ENCODE data around the gene SUMO4. TPM values are rescaled to one million over a fixed set of nuclear protein-coding genes. Genes with fewer than 3 reads are reported as not detected.
A peak's percentile ranks its signal among the peaks of the same experiment; 100 is the strongest.

The SUMO4 gene
- total RNA-seq, 2 experiments from 2014 or later, result 10.1 TPM

DNA sequence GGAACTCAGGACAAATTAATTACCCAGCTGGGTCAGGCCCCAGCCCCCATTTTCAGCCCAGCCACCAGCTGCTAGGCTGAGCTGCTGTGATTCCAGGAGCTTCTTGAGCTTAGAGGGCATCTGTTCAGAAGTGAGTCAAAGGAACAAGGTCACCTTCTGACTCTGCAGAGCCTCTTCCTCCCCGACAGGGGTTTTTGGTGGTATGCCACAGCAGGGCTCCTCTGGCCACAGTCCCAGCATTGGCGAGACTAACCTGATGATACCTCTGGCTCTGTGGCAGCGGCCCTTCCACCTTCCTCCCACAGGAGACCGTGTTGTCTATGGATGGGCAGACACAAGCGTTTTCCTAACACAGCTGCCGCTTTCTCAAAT is 45.0 kb downstream of the SUMO4 start:
- peaks cover 7% of the 10 kb centered on the region for H3K4me1 Mint-ChIP-seq (ENCODE audit: low read depth)
- no peaks in the 10 kb centered on the region for H3K27me3 Mint-ChIP-seq (ENCODE audit: low read depth)
- CTCF ChIA-PET, result interaction anchor here (0.9 to 4.9 kb wide), 3 partner anchors 13 to 418 kb away, joined by 3 to 29 read pairs (median 13); no protein-coding TSS in a partner anchor
- no peak overlapping the region for H3K4me3 Mint-ChIP-seq
- no peaks in the 10 kb centered on the region for H3K9me3 Mint-ChIP-seq (ENCODE audit: insufficient read depth)
- POLR2A ChIA-PET, result interaction anchor here (0.7 to 1.3 kb wide), 2 partner anchors 10 to 89 kb away, joined by 3 read pairs; no protein-coding TSS in a partner anchor
- no peak for DNase-seq
- H3K27ac Mint-ChIP-seq, result no peak overlapping the region
- peak; percentile 15 for ATAC-seq
- no peaks in the 10 kb centered on the region for H3K36me3 Mint-ChIP-seq (ENCODE audit: low read depth)

DNA sequence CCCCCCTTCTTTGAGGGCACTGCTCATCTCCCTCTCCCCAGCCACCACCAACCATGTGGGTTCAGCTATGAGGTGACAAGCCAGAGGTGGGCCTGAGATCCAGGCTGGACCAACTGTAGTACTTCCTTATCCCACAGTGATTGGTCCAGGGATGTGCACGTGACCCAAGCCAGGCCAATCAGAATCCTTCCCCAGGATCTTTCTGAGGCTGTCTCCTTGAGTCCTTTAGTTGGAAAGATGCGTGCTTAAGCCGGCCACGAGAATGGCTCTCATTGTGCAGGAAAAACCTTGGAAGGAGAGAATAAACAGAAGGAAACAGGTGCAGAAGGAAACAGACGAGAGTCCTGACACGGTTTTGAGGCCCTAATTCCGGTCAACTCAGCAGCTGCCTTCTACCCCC is 45.5 kb downstream of the SUMO4 start:
- DNase-seq, result no peak
- Mint-ChIP-seq H3K36me3 (ENCODE audit: low read depth) (no peaks in the 10 kb centered on the region), H3K27me3 (ENCODE audit: low read depth) (no peaks in the 10 kb centered on the region), H3K9me3 (ENCODE audit: insufficient read depth) (no peaks in the 10 kb centered on the region), H3K4me3 (no peak overlapping the region), H3K4me1 (ENCODE audit: low read depth) (peaks cover 10% of the 10 kb centered on the region), H3K27ac (no peak overlapping the region)
- ATAC-seq, result no peak
- ChIA-PET CTCF (interaction anchor here (0.9 to 4.9 kb wide), 4 partner anchors 12 to 419 kb away, joined by 3 to 29 read pairs (median 9); no protein-coding TSS in a partner anchor), POLR2A (interaction anchor here (0.6 to 1.3 kb wide), 4 partner anchors 10 to 233 kb away, joined by 3 read pairs; no protein-coding TSS in a partner anchor)

DNA sequence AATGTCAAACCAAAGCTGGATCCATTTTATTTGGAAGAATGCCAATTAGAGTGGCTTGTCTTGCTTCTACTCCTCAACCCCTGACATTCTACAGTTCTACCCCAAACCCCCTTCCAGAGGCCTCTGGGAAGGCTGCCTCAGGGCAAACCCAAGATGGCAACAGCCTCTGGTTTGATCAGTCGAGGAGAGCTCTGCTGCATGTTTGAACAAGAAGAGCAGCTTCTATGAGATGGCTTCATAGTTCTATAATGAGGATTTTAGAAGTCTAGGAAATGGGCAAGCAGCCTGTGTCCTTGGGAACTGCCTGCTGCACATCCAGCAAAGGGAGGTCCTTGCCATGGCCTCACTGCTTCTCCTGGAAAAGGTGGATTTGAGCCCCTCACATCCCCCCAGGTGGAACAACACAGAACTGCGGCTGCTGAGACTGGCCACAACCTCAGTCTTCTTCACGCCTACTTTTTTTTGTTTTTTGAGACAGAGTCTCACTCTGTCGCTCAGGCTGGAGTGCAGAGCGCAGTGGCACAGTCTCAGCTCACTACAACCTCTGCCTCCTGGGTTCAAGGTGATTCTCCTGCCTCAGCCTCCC is 46.8 kb downstream of the SUMO4 start:
- DNase-seq, result no peak
- Mint-ChIP-seq H3K9me3 (ENCODE audit: insufficient read depth) (no peaks in the 10 kb centered on the region), H3K4me1 (ENCODE audit: low read depth) (peaks cover 12% of the 10 kb centered on the region), H3K27ac (no peak overlapping the region), H3K4me3 (no peak overlapping the region), H3K27me3 (ENCODE audit: low read depth) (no peaks in the 10 kb centered on the region), H3K36me3 (ENCODE audit: low read depth) (peaks cover 2% of the 10 kb centered on the region)
- CTCF ChIA-PET, result interaction anchor here (0.8 to 4.9 kb wide), 8 partner anchors 11 to 401 kb away, joined by 3 to 29 read pairs (median 4); no protein-coding TSS in a partner anchor
- no peak for ATAC-seq
- POLR2A ChIA-PET, result interaction anchor here (0.5 kb wide), 1 partner anchor 453 kb away, joined by 3 read pairs; no protein-coding TSS in a partner anchor

DNA sequence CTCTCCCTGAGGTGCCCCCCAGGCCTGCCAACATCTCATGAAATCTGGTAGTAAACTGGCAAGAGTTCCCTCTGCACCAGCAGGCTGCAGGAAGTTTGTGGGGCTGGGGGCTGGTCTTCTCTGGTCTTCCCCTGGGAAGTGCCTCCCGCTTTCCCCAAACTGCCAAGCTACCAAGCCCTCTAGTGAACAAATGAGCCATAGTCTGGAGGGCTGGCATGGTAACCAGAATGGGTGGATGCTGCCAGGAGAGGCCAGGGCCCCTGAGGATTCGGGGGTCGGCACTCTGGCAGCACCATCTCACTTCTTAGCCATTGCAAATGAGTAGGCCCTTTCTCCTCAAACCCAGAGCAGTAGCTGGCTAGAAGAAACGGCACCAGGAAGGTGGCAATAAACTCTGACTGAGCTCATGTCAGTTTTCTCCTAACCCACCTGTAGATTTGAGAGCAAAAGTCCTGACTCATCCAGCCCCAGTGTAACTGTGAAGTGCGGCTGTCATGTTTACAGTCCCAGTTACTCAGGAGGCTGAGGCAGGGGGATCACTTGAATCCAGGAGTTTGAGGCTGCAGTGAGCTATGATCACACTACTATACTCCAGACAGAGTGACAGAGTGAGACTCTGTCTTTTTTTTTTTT is 48.9 kb downstream of the SUMO4 start:
- H3K27ac Mint-ChIP-seq, result no peak overlapping the region
- no peaks in the 10 kb centered on the region for H3K9me3 Mint-ChIP-seq (ENCODE audit: insufficient read depth)
- peaks cover 12% of the 10 kb centered on the region for H3K4me1 Mint-ChIP-seq (ENCODE audit: low read depth)
- no peak overlapping the region for H3K4me3 Mint-ChIP-seq
- H3K36me3 Mint-ChIP-seq (ENCODE audit: low read depth), result peaks cover 3% of the 10 kb centered on the region
- CTCF ChIA-PET, result interaction anchor here (1.2 to 4.9 kb wide), 3 partner anchors 16 to 68 kb away, joined by 3 to 29 read pairs (median 4); no protein-coding TSS in a partner anchor
- DNase-seq, result no peak
- no peak for ATAC-seq
- POLR2A ChIA-PET, result interaction anchor here (0.6 to 0.7 kb wide), 2 partner anchors 10 to 405 kb away, joined by 3 to 4 read pairs; no protein-coding TSS in a partner anchor
- no peaks in the 10 kb centered on the region for H3K27me3 Mint-ChIP-seq (ENCODE audit: low read depth)

DNA sequence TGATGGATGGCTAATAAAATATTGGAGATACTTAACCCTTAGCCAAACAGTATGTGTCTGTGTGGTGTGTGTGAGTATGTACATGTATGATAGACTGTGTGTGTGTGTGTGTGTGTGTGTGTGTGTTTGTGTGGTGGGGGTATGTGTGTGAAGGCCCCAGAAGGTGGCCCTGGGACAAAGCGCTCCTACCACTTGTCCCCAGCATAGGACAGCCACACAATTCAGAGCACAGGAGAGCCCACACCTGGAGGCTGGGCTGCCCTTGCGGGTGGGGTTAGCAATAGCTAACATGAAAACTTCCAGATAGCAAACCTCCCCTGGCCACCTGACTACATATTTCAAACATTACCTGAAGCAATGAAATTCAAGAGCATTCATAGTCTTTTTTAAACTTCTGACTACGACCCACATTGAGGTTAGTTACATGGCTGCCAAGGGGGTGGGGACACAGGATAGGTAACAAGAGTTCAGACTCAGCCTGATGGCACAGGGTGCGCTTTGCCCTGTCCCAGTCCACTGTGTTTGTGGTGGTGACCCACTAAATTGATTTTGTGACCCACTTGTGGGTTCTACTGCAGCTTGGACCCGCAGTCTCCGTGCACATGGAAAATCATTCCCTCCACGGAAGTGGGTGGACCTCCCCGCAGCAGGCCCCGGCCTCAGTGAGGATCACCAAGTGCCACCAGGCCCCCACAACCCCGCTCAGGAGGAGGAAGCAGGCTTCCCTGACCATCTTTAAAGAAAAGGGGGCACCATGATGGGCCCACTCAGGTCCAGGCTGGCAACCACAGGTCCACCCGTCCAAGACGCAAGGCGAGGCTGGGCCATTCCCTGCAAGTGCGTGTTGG is 50.0 kb downstream of the SUMO4 start:
- H3K4me1 Mint-ChIP-seq (ENCODE audit: low read depth), result peaks cover 7% of the 10 kb centered on the region
- peak overlapping the region; percentile 54 for H3K4me3 Mint-ChIP-seq
- ChIA-PET POLR2A (no interaction called here), CTCF (interaction anchor here (1.6 to 4.9 kb wide), 3 partner anchors 18 to 67 kb away, joined by 4 to 29 read pairs (median 7); no protein-coding TSS in a partner anchor)
- no peak overlapping the region for H3K27ac Mint-ChIP-seq
- no peak for DNase-seq
- ATAC-seq, result no peak
- no peaks in the 10 kb centered on the region for H3K9me3 Mint-ChIP-seq (ENCODE audit: insufficient read depth)
- H3K36me3 Mint-ChIP-seq (ENCODE audit: low read depth), result peaks cover 3% of the 10 kb centered on the region
- H3K27me3 Mint-ChIP-seq (ENCODE audit: low read depth), result no peaks in the 10 kb centered on the region

Other genes starting within 250 kb of the SUMO4 start
- 100 to 1,000 TPM; 113 to 115 TPM for gene TAB2, start 82.5 kb upstream of the SUMO4 start, total RNA-seq
- gene ZC3H12D, start 84.8 kb downstream of the SUMO4 start, total RNA-seq, result 1 to 10 TPM; 6.0 to 6.1 TPM
- gene PPIL4, start 145.8 kb downstream of the SUMO4 start, total RNA-seq, result 10 to 100 TPM; 17.4 to 18.5 TPM
- 10 to 100 TPM; 17.8 to 18.6 TPM for gene GINM1, start 166.1 kb downstream of the SUMO4 start, total RNA-seq
- gene KATNA1, start 248.5 kb downstream of the SUMO4 start, total RNA-seq, result 10 to 100 TPM; 27.2 to 28.6 TPM

Measured in activated CD8-positive, alpha-beta T cell treated with anti-CD3 and anti-CD28 coated beads, Interleukin-2, amount 10 ng/mL, durations not matched to agents 7 days and 5 days (primary cell).